ENCODE measurements around the gene SPATA12. TPM values are rescaled to one million over a fixed set of nuclear protein-coding genes. Genes with fewer than 3 reads are reported as not detected.

The SPATA12 gene
- total RNA-seq, 1 experiment from 2014 or later: not detected

GRCh38 chr3:57109437-57110199 lies 49.2 kb downstream of the SPATA12 start:
- Histone ChIP-seq H3K9me3 (no peaks in the 10 kb centered on the region), H3K27me3 (replicated peaks; ENCODE audit: control insufficient read depth, insufficient read depth, low read length) (no peaks in the 10 kb centered on the region), H3K4me3 (ENCODE audit: low read depth, low read length) (no peak overlapping the region), H3K4me1 (peaks cover 6% of the 10 kb centered on the region; the same call in 1 of the 2 replicates), H3K36me3 (ENCODE audit: control insufficient read depth, insufficient read depth, low read length) (no peaks in the 10 kb centered on the region)
- no peaks in the 10 kb centered on the region for H3K27me3 Mint-ChIP-seq (ENCODE audit: insufficient read depth, unreplicated experiment)
- ChIA-PET POLR2A (no interaction called here), CTCF (no interaction called here)
- H3K27ac Mint-ChIP-seq (ENCODE audit: unreplicated experiment): no peak overlapping the region
- H3K36me3 Mint-ChIP-seq (ENCODE audit: insufficient read depth, unreplicated experiment): no peaks in the 10 kb centered on the region
- DNase-seq: no peak
- BruUV-seq (replicated peaks): no TSS peak
- no peaks in the 10 kb centered on the region for H3K9me3 Mint-ChIP-seq (ENCODE audit: unreplicated experiment)
- no peaks in the 10 kb centered on the region for H3K4me1 Mint-ChIP-seq (ENCODE audit: low read depth, unreplicated experiment)
- no peak for TF ChIP-seq CTCF (IDR thresholded peaks at IDR 0.05; ENCODE audit: insufficient read depth in 1 of 2, low read depth in 1 of 2, low read length in 1 of 2, severe bottlenecking in 1 of 2, unreplicated experiment in 1 of 2)
- H3K4me3 Mint-ChIP-seq (ENCODE audit: unreplicated experiment): no peak overlapping the region
- intact Hi-C loops (cut with micrococcal nuclease; ENCODE audit: unreplicated experiment): no loop called here

GRCh38 chr3:57110214-57110613 lies 49.8 kb downstream of the SPATA12 start:
- POLR2A ChIA-PET: no interaction called here
- CTCF ChIA-PET: no interaction called here
- no peak for TF ChIP-seq CTCF (IDR thresholded peaks at IDR 0.05; ENCODE audit: insufficient read depth in 1 of 2, low read depth in 1 of 2, low read length in 1 of 2, severe bottlenecking in 1 of 2, unreplicated experiment in 1 of 2)
- intact Hi-C loops (cut with micrococcal nuclease; ENCODE audit: unreplicated experiment): no loop called here
- Mint-ChIP-seq H3K27me3 (ENCODE audit: insufficient read depth, unreplicated experiment) (no peaks in the 10 kb centered on the region), H3K36me3 (ENCODE audit: insufficient read depth, unreplicated experiment) (no peaks in the 10 kb centered on the region), H3K9me3 (ENCODE audit: unreplicated experiment) (no peaks in the 10 kb centered on the region), H3K4me1 (ENCODE audit: low read depth, unreplicated experiment) (no peaks in the 10 kb centered on the region), H3K27ac (ENCODE audit: unreplicated experiment) (no peak overlapping the region), H3K4me3 (ENCODE audit: unreplicated experiment) (no peak overlapping the region)
- no TSS peak for BruUV-seq (replicated peaks)
- Histone ChIP-seq H3K27me3 (replicated peaks; ENCODE audit: control insufficient read depth, insufficient read depth, low read length) (no peaks in the 10 kb centered on the region), H3K4me1 (peaks cover 6% of the 10 kb centered on the region; the same call in 1 of the 2 replicates), H3K9me3 (no peaks in the 10 kb centered on the region), H3K36me3 (ENCODE audit: control insufficient read depth, insufficient read depth, low read length) (no peaks in the 10 kb centered on the region), H3K4me3 (ENCODE audit: low read depth, low read length) (no peak overlapping the region)
- DNase-seq: no peak

- H3K4me3 ChIP-seq (ENCODE audit: low read depth, low read length): no peak overlapping the region
- ChIA-PET POLR2A (no interaction called here), CTCF (no interaction called here)
- Mint-ChIP-seq H3K27me3 (ENCODE audit: insufficient read depth, unreplicated experiment) (no peaks in the 10 kb centered on the region), H3K36me3 (ENCODE audit: insufficient read depth, unreplicated experiment) (no peaks in the 10 kb centered on the region), H3K9me3 (ENCODE audit: unreplicated experiment) (no peaks in the 10 kb centered on the region), H3K4me3 (ENCODE audit: unreplicated experiment) (no peak overlapping the region), H3K4me1 (ENCODE audit: low read depth, unreplicated experiment) (no peaks in the 10 kb centered on the region), H3K27ac (ENCODE audit: unreplicated experiment) (no peak overlapping the region)
- no TSS peak for BruUV-seq (replicated peaks)
- no peaks in the 10 kb centered on the region for H3K36me3 ChIP-seq (ENCODE audit: control insufficient read depth, insufficient read depth, low read length)
- H3K9me3 ChIP-seq: no peaks in the 10 kb centered on the region
- no peaks in the 10 kb centered on the region for H3K27me3 ChIP-seq (replicated peaks; ENCODE audit: control insufficient read depth, insufficient read depth, low read length)
- TF ChIP-seq CTCF (IDR thresholded peaks at IDR 0.05; ENCODE audit: insufficient read depth in 1 of 2, low read depth in 1 of 2, low read length in 1 of 2, severe bottlenecking in 1 of 2, unreplicated experiment in 1 of 2): no peak
- DNase-seq: no peak
- H3K4me1 ChIP-seq: peaks cover 6% of the 10 kb centered on the region; the same call in 1 of the 2 replicates
- intact Hi-C loops (cut with micrococcal nuclease; ENCODE audit: unreplicated experiment): no loop called here
Observed at GRCh38 chr3:57110798-57111197, 50.3 kb downstream of the SPATA12 start.

All from Caco-2 (cell line).